RWPE1 (cell line): ENCODE results near the gene ATP11A.

Experiments
- CTCF ChIA-PET: fragments of 350-600 bp; sonication (Branson Sonifier 250); formaldehyde crosslinking; extraction: SDS; loops from one replicate; lab custom pipeline; 2021; lab: Yijun Ruan, JAX
- POLR2A ChIA-PET: fragments of 400-600 bp; formaldehyde crosslinking; extraction: SDS; loops from one replicate; lab custom pipeline; 2020; ENCODE audit warnings: antibody characterized with exemption; ENCODE audit not compliant: low non-redundant PET; lab: Yijun Ruan, JAX
- DNase-seq: peaks from one replicate; pipeline ENCODE4 v3.0.0; 2012; ENCODE audit warnings: low spot score
- H3K27ac ChIP-seq: fragments of 450-650 bp; 2 replicates; pipeline ENCODE4 v1.5.1; 2017
- CTCF ChIP-seq: fragments of 450-650 bp; conservative IDR thresholded peaks from 2 replicates; pipeline ENCODE4 v1.5.1; 2017; ENCODE audit warnings: low read depth, mild to moderate bottlenecking

The ATP11A gene

GRCh38 chr13:112709825-112710783 is 20.3 kb downstream of the ATP11A start:
- no peak for TF ChIP-seq CTCF
- H3K27ac ChIP-seq, result peak overlapping the region; percentile 89
- ChIA-PET POLR2A (no interaction called here), CTCF (no interaction called here)
- no peak for DNase-seq

- POLR2A ChIA-PET, result no interaction called here
- no peak for TF ChIP-seq CTCF
- H3K27ac ChIP-seq, result peak overlapping the region; percentile 89
- DNase-seq, result no peak
- CTCF ChIA-PET, result no interaction called here
Measured at GRCh38 chr13:112710855-112711527, 21.2 kb downstream of the ATP11A start.

GRCh38 chr13:112711528-112712265 is 21.9 kb downstream of the ATP11A start:
- ChIA-PET POLR2A (no interaction called here), CTCF (interaction anchor here (0.7 kb wide), 1 partner anchor 236 kb away, joined by 3 read pairs; no protein-coding TSS in a partner anchor)
- peak; percentile 99 for DNase-seq
- TF ChIP-seq CTCF, result peak; percentile 44; the same call in 1 of the 2 replicates
- H3K27ac ChIP-seq, result peak overlapping the region; percentile 89

- POLR2A ChIA-PET, result no interaction called here
- CTCF ChIA-PET, result interaction anchor here (0.7 kb wide), 1 partner anchor 235 kb away, joined by 3 read pairs; no protein-coding TSS in a partner anchor
- peak overlapping the region; percentile 89 for H3K27ac ChIP-seq
- no peak for TF ChIP-seq CTCF
- no peak for DNase-seq
Measured at GRCh38 chr13:112712451-112713207, 22.8 kb downstream of the ATP11A start.

GRCh38 chr13:112713517-112714253 is 23.8 kb downstream of the ATP11A start:
- ChIA-PET POLR2A (no interaction called here), CTCF (no interaction called here)
- no peak for DNase-seq
- TF ChIP-seq CTCF, result no peak
- no peak overlapping the region for H3K27ac ChIP-seq
